UCSD-AML1 (cell line): Measurements from ENCODE around the gene CYP39A1.

Experiments
- DNase-seq: peaks from one replicate; lab custom pipeline; 2025; ENCODE audit not compliant: unreplicated experiment; lab: John Stamatoyannopoulos, UW

The CYP39A1 gene

GRCh38 chr6:46521464-46521971 lies 131.1 kb downstream of the CYP39A1 start:
- no peak for DNase-seq

DNA sequence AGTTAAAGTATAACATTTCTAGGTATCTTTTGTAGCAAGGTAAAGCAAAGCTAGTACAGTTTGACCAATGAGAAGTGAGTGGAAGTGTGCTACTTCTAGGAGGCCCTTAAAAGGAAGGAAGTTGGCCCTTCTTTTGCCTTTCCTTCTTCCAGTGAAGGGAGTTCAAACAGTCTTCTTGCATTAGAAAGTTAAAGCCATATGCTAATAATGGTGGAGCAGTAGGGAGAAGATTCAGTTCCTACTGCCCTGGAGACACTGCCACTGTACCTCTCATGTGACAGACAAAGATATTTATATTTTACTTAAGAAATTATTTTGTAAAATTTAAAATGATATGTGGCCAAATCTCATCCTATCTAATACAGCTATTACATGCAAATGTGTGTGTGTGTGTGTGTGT lies 135.4 kb downstream of the CYP39A1 start:
- no peak for DNase-seq

- DNase-seq, result no peak
Measured at GRCh38 chr6:46513533-46513932, 139.1 kb downstream of the CYP39A1 start.

DNA sequence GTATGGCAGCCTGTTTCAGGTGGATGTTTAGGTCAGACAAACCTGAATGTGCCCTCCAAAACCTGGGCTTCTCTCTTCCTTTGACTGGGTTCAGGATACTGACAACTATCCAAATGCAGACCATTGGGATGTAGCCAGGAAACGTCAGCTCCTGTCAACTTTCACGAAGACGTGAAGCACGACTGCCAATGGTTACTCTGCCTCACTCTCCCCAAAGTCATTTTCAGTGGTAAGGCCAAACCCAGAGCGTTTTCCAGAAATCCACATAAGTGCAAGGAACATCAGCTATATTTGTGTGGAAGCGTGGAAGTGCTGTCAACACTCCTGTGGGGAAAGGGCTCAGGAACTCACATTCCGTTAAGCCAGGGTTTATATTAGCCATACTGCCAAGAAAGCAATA lies 141.3 kb downstream of the CYP39A1 start:
- DNase-seq, result no peak

DNA sequence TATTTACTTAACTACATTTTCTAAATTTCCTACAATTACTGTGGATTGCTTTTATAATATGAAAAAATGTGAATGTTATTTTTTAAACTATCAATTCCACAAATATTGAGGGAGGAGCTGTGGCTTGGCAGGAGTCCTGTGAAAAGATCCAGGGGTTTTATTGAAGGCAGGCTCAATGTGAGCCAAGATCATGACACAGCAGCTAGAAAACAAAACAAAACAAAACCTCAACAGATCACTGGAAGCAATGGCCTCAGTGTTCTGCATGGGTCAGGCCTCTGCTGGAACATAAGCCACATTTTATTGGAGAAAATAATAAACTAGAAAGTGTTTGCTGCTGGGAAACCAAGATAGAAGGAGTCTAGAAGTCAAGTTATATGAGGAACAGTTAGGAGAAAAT lies 142.0 kb downstream of the CYP39A1 start:
- no peak for DNase-seq

GRCh38 chr6:46509981-46510510 lies 142.6 kb downstream of the CYP39A1 start:
- no peak for DNase-seq

DNA sequence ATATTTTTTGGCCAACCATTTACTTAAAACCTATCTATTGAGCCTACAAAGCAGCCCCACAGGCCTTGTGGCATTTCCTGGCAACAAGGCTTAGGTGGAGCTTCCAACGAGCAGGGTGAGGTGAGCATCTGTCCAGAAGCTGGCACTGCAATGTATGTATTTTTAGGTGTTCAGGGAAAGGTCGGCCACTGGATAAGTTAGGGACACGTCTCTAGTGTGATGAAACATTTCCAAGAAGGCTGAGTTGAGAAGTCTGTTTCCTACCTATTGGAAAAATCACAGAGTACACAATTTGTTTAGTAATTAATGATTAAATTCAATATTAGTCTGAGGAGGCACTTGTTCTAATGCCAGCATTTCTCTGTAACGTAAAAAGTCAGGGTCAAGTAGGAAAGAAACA lies 143.6 kb downstream of the CYP39A1 start:
- no peak for DNase-seq

- no peak for DNase-seq
Measured at GRCh38 chr6:46507426-46507825, 145.2 kb downstream of the CYP39A1 start.

DNA sequence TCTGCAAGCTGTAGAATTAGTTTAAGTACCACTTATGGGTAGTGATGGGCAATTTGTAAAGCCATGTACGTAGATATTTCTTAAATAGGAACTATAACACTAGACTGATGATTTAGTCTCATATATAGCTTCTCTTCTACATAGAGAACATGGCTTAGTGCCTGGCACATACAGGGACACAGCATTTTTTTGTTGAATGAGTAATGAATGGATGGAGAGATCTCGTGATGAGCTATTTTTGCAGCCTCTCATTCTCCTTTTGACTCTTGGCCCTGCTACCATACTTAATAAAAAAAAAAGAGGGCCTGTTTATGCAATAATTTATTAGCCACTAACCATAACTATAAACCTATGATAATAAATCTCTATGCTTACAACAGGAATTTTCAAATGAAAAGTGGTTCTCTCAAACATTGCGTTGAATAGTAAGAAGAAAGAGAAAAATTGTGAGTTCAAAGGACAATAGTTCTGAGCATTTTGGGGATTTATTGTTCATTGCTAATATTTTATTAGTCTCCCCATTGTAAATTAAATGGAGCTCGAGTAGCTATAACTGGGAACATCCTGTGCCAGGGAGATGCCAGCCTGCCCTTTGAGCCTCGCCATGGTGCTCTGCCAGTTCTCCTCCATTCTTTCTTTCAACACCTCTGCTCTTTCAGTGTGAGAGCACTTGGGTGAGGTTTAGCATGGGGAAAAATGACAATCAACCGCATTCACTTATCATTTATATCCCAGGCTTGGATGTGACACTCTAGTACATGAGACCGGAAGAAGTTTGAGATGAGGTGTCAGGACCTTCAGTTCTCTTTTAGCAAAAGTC lies 146.7 kb downstream of the CYP39A1 start:
- no peak for DNase-seq

- DNase-seq, result no peak
Measured at GRCh38 chr6:46504242-46504641, 148.4 kb downstream of the CYP39A1 start.

- no peak for DNase-seq
Measured at GRCh38 chr6:46502486-46503119, 150.0 kb downstream of the CYP39A1 start.

DNA sequence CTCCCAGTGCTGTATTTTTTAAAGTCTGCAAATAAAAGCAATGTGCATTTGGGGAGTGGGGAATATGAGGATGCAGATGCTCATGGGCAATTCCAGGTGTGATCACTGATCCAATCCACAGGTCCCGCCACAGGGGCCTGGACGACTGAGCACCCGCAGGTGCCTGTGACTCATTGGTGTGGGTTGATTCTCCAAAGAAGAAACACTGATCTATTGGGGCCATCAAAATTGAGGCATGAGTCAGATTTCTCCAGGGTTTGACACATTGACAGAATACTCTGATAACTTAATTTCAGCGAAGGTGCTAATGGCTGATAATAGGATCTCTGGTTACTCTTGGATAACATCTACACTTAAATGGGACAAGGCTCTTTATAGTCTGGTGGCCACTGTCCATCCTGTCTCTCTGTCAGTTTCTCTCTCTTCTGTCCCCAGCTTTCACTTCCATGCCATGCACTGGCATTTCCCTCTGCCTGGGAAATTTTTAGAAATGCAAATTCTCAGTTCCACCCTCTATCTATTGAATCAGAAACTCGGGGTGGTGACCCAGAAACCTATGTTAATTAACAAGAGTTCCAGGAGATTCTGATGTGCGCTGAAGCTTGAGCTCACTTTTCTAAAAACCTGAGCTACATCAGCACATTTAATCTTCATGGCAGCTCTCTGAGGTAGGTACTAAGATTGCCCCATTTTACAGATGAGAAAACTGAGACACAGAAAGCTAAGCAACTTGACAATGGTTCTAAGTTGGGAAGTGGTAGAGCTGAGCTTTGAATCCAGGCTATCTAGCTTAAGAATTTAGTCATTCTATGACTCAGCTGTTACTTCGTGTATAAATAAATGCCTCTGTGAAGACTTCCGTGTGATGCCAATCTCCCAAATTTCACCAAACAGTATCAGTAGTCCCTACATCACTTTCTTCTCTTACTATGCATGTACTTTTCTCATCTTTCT lies 151.2 kb downstream of the CYP39A1 start:
- DNase-seq, result no peak

- no peak for DNase-seq
Measured at GRCh38 chr6:46500382-46500781, 152.2 kb downstream of the CYP39A1 start.
